Measurements from ENCODE around the gene SRPK1. TPM values are rescaled to one million over a fixed set of nuclear protein-coding genes. Genes with fewer than 3 reads are reported as not detected.

Gene SRPK1
- total and polyA plus RNA-seq, 2 of the 8 experiments (the other 6 are each of a cell fraction or from before 2014, with no cell fraction given), result 25.7 to 116 TPM

DNA sequence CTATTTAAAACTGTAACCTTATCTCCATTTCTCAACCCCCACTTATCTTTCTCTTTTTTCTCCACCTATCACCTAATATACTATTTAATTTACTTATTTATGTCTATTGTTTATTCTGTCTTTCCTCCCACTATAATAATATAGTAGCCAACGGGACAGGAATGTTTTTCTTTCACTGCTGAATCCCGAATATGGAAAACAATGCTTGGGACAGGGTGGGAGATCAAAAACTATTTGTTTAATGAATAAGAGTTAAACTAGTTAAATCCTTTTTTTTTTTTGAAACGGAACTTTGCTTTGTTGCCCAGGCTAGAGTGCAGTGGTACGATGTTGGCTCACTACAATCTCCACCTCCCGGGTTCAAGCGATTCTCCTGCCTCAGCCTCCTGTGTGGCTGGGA is 6.4 kb downstream of the SRPK1 start:
- Histone ChIP-seq H3K4me3 (ENCODE audit: extremely low read depth in 1 of 4, insufficient read depth in 2 of 4, low read depth in 3 of 4, low read length in 4 of 4) (no peak overlapping the region), H2BK20ac (ENCODE audit: low read length) (no peak overlapping the region), H3K4me2 (ENCODE audit: insufficient read depth in 1 of 2, low read depth in 2 of 2, low read length in 2 of 2) (no peak overlapping the region), H2BK5ac (ENCODE audit: low read depth, low read length) (no peak overlapping the region), H3K27ac (ENCODE audit: low read depth, low read length) (no peak overlapping the region), H3K4me1 (replicated peaks in 1 of 4; ENCODE audit: control insufficient read depth in 3 of 4, insufficient read depth in 4 of 4, low read length in 3 of 4) (peaks cover 0 to 4% (median 0%) of the 10 kb centered on the region in 4 experiments; a peak in 1 of 7 replicates), H3K9ac (replicated peaks in 1 of 4; ENCODE audit: extremely low read depth in 1 of 4, low read depth in 3 of 4, low read length in 3 of 4) (no peak overlapping the region), H3K56ac (replicated peaks; ENCODE audit: insufficient read length, low read depth, low read length) (no peak overlapping the region), H3K23ac (ENCODE audit: insufficient read length) (no peak overlapping the region), H3K36me3 (ENCODE audit: control insufficient read depth in 2 of 4, insufficient read depth in 4 of 4, low read length in 3 of 4) (peaks cover 3 to 51% (median 30%) of the 10 kb centered on the region in 4 experiments; a peak in 7 of 8 replicates), H4K8ac (ENCODE audit: extremely low read depth, insufficient read depth, low read length) (no peak overlapping the region), H3K79me2 (ENCODE audit: control insufficient read depth in 1 of 2, insufficient read depth in 2 of 2, low read length in 2 of 2) (peaks cover 11 to 87% of the 10 kb centered on the region in 2 experiments; a peak in 3 of 4 replicates), H3K14ac (ENCODE audit: insufficient read length) (no peak overlapping the region), H2BK120ac (replicated peaks; ENCODE audit: low read depth, low read length) (no peak overlapping the region), H2AK5ac (ENCODE audit: low read depth, low read length) (no peak overlapping the region), H2AFZ (ENCODE audit: low read length) (no peak overlapping the region), H3K27me3 (replicated peaks in 1 of 4; ENCODE audit: control insufficient read depth in 3 of 4, extremely low read depth in 1 of 4, insufficient read depth in 3 of 4, low read length in 3 of 4) (no peaks in the 10 kb centered on the region), H4K20me1 (replicated peaks in 1 of 2; ENCODE audit: control insufficient read depth in 1 of 2, insufficient read depth in 2 of 2, low read length in 2 of 2) (peaks cover 11 to 12% of the 10 kb centered on the region in 2 experiments), H2BK15ac (ENCODE audit: low read length) (no peak overlapping the region), H4K91ac (replicated peaks; ENCODE audit: insufficient read length, low read length) (no peak overlapping the region), H3K18ac (ENCODE audit: extremely low read depth, low read length) (no peak overlapping the region), H2BK12ac (ENCODE audit: low read depth, low read length) (no peak overlapping the region), H3K4ac (replicated peaks; ENCODE audit: insufficient read length, low read depth, low read length) (no peak overlapping the region), H3K79me1 (ENCODE audit: low read depth, low read length) (peaks cover 3% of the 10 kb centered on the region; the same call in 1 of the 2 replicates), H3K9me3 (ENCODE audit: insufficient read depth in 2 of 2, low read depth in 1 of 2, low read length in 1 of 2) (peaks cover 13 to 16% of the 10 kb centered on the region in 2 experiments), H4K5ac (ENCODE audit: insufficient read length, low read depth, low read length) (no peak overlapping the region), H3K23me2 (ENCODE audit: low read depth, low read length) (peaks cover 2% of the 10 kb centered on the region; the same call in 1 of the 2 replicates)
- FAIRE-seq (no peak), DNase-seq (ENCODE audit: low read depth in 1 of 2, low spot score in 2 of 2) (no peak)
- WGBS, 2 experiments (ENCODE audit: extremely low coverage in 1 of 2, insufficient coverage in 1 of 2, insufficient read length in 1 of 2, insufficient replicate concordance in 2 of 2, low coverage in 1 of 2, low lambda C conversion rate in 2 of 2, missing lambda C conversion rate in 1 of 2), result 86% methylated on average over 6 of the region's 6 CpGs; no CpG with 5 or more reads in 1 of the 2 experiments
- TF ChIP-seq MAFK (IDR thresholded peaks at IDR 0.05; ENCODE audit: low read depth, low read length) (no peak), POU5F1 (IDR thresholded peaks at IDR 0.05; ENCODE audit: low read depth, low read length) (no peak), RXRA (IDR thresholded peaks at IDR 0.05; ENCODE audit: insufficient read depth, low read depth, low read length) (no peak), CHD1 (IDR thresholded peaks at IDR 0.05; ENCODE audit: low read depth, low read length) (no peak), POLR2AphosphoS5 (IDR thresholded peaks at IDR 0.05; ENCODE audit: low read depth, low read length) (no peak)
- TF ChIP-seq, protein P1, sequence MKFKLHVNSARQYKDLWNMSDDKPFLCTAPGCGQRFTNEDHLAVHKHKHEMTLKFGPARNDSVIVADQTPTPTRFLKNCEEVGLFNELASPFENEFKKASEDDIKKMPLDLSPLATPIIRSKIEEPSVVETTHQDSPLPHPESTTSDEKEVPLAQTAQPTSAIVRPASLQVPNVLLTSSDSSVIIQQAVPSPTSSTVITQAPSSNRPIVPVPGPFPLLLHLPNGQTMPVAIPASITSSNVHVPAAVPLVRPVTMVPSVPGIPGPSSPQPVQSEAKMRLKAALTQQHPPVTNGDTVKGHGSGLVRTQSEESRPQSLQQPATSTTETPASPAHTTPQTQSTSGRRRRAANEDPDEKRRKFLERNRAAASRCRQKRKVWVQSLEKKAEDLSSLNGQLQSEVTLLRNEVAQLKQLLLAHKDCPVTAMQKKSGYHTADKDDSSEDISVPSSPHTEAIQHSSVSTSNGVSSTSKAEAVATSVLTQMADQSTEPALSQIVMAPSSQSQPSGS (IDR thresholded peaks at IDR 0.05; ENCODE audit: low read length), result no peak
- ChIA-PET POLR2A (ENCODE audit: partially characterized antibody) (no interaction called here), CTCF (ENCODE audit: partially characterized antibody) (no interaction called here)
